HepG2 (cell line): Measurements from ENCODE around the gene LIPC. TPM values are rescaled to one million over a fixed set of nuclear protein-coding genes. Genes with fewer than 3 reads are reported as not detected.

Experiments
- CHD4 ChIP-seq: fragments of 200-600 bp; sonication (generic); IDR thresholded peaks from 2 replicates; pipeline ENCODE4 v1.7.0; 2017; ENCODE audit warnings: mild to moderate bottlenecking, low read length, borderline replicate concordance
- LCORL ChIP-seq, 2 experiments: fragments of 450-650 bp in 1 of 2; sonication (generic) in 1 of 2; formaldehyde crosslinking in 1 of 2; IDR thresholded peaks; 2 replicates each; pipeline versions ENCODE4 v1.5.0 to v1.6.1; 2017 to 2020; ENCODE audit warnings: antibody characterized with exemption in 1 of 2, missing genetic modification reagents in 1 of 2
- SKI ChIP-seq: fragments of 450-650 bp; IDR thresholded peaks from one replicate; pipeline ENCODE4 v1.6.1; 2018; ENCODE audit warnings: mild to moderate bottlenecking; ENCODE audit not compliant: partially characterized antibody
- THYN1 ChIP-seq: sonication (generic); formaldehyde crosslinking; IDR thresholded peaks from 2 replicates; pipeline ENCODE4 v1.8.1; 2023; ENCODE audit warnings: low read depth, mild to moderate bottlenecking, moderate library complexity, missing genetic modification reagents, borderline replicate concordance
- ZC3H13 ChIP-seq: sonication (generic); formaldehyde crosslinking; IDR thresholded peaks from 2 replicates; pipeline ENCODE4 v1.8.1; 2023; ENCODE audit warnings: mild to moderate bottlenecking, missing genetic modification reagents, moderate library complexity
- ZEB1 ChIP-seq: IDR thresholded peaks from 2 replicates; pipeline ENCODE4 v1.6.1; 2012; ENCODE audit warnings: mild to moderate bottlenecking, low read depth, inconsistent platforms; ENCODE audit not compliant: insufficient replicate concordance
- ZFP82 ChIP-seq: sonication (generic); formaldehyde crosslinking; IDR thresholded peaks from 2 replicates; pipeline ENCODE4 v1.5.1; 2020; ENCODE audit warnings: mild to moderate bottlenecking, missing genetic modification reagents, borderline replicate concordance
- ZIK1 ChIP-seq: sonication (generic); formaldehyde crosslinking; IDR thresholded peaks from 2 replicates; pipeline ENCODE4 v1.5.0; 2020; ENCODE audit warnings: mild to moderate bottlenecking, low read depth, missing genetic modification reagents, borderline replicate concordance
- ZNF251 ChIP-seq: sonication (generic); formaldehyde crosslinking; IDR thresholded peaks from 2 replicates; pipeline ENCODE4 v1.9.0; 2021; ENCODE audit warnings: mild to moderate bottlenecking, missing genetic modification reagents
- ZNF382 ChIP-seq: sonication (generic); formaldehyde crosslinking; IDR thresholded peaks from 2 replicates; pipeline ENCODE4 v1.5.0; 2020; ENCODE audit warnings: missing genetic modification reagents, mild to moderate bottlenecking, borderline replicate concordance
- polyA plus RNA-seq, 8 experiments: library from polyadenylated mRNA; depleted of rRNA in 3 of 8; stranded (reverse) in 7 of 8; unstranded in 1 of 8; fragments of >200 nt; fragmentation: Illumina TruSeq in 4 of 8; extraction: Trizol in 4 of 8; gene quantifications; 2 replicates each; pipeline versions ENCODE4 v1.2.1 to v1.2.3, GENCODE V29; 2011 to 2016; ENCODE audit warnings: low read depth in 4 of 8, missing spikeins in 1 of 8, mixed read lengths in 1 of 8; ENCODE audit not compliant: insufficient read depth in 1 of 8
- total RNA-seq, 5 experiments: library from RNA; depleted of rRNA; stranded (reverse); fragments of >200 nt; fragmentation: Illumina TruSeq; extraction: Trizol; gene quantifications; 2 replicates each; pipeline ENCODE4 v1.2.3, GENCODE V29; 2016; ENCODE audit warnings: low read depth in 1 of 5
- TF ChIP-seq, protein P1 (sequence below): sonication (generic); formaldehyde crosslinking; IDR thresholded peaks from 2 replicates; pipeline ENCODE4 v1.5.0; 2020; ENCODE audit warnings: missing genetic modification reagents
- TF ChIP-seq, protein P2 (sequence below): sonication (generic); formaldehyde crosslinking; IDR thresholded peaks from 2 replicates; pipeline ENCODE4 v1.5.1; 2020; ENCODE audit warnings: mild to moderate bottlenecking, missing genetic modification reagents, borderline replicate concordance
- TF ChIP-seq, protein P3 (sequence below): IDR thresholded peaks from 2 replicates; pipeline ENCODE4 v1.6.1; 2016; ENCODE audit warnings: low read depth, missing genetic modification reagents, missing compliant biosample characterization
- TF ChIP-seq, protein P4 (sequence below): sonication (generic); formaldehyde crosslinking; IDR thresholded peaks from 2 replicates; pipeline ENCODE4 v1.8.0; 2022; ENCODE audit warnings: mild to moderate bottlenecking, missing genetic modification reagents

LIPC gene
- total and polyA plus RNA-seq, 2 of the 13 experiments (the other 11 are each of a cell fraction or from before 2014, with no cell fraction given): 26.0 to 38.0 TPM

DNA sequence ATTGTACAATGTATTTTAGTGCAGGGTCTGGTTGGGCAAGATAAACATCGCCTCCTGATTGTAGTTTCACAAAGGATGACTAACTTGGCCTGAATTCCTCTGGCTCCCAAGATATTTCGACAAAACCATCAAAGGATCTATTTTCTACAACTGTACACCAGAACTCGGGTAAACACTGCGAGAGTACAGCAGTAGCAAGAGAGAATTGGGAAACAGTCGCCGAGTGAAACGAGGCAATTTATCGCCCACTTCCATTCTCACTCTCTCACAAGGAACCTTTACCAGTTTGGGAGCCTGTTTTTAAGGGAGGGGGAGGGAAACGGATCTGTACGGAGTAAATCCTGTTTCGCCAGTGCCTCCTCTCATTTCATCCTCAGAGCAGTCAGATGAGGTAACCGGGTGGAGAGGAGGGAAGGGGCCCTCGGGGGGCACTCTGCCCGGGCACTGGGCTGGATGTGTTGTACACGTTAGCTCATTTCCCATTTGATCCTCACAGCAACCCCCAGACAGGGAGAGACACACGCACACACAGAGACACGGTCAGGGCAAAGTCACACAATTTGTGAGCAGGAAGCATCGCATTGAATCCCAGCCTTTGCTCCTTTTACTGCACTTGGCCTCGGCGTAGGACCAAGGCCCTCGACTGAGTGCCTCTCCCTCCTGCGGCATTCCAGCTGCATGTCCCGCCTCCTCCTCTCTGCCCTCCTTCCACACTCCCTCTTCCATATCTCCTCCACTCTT lies 120.1 kb downstream of the LIPC start (continued):
- no peak for TF ChIP-seq ZNF382 (CRISPR knock-in tag)
- TF ChIP-seq ZIK1 (CRISPR knock-in tag): no peak
- TF ChIP-seq, protein P1, sequence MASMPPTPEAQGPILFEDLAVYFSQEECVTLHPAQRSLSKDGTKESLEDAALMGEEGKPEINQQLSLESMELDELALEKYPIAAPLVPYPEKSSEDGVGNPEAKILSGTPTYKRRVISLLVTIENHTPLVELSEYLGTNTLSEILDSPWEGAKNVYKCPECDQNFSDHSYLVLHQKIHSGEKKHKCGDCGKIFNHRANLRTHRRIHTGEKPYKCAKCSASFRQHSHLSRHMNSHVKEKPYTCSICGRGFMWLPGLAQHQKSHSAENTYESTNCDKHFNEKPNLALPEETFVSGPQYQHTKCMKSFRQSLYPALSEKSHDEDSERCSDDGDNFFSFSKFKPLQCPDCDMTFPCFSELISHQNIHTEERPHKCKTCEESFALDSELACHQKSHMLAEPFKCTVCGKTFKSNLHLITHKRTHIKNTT (CRISPR knock-in tag): no peak
- TF ChIP-seq CHD4: no peak
- TF ChIP-seq ZFP82 (CRISPR knock-in tag): no peak
- no peak for TF ChIP-seq ZNF251 (CRISPR knock-in tag)
- TF ChIP-seq LCORL (IDR thresholded peaks at IDR 0.05): no peak; the same call in 1 of the 2 replicates
- peak; percentile 61; the same call in 1 of the 2 replicates for TF ChIP-seq LCORL (CRISPR knock-in tag; IDR thresholded peaks at IDR 0.05)
- no peak for TF ChIP-seq ZC3H13
- TF ChIP-seq, protein P2, sequence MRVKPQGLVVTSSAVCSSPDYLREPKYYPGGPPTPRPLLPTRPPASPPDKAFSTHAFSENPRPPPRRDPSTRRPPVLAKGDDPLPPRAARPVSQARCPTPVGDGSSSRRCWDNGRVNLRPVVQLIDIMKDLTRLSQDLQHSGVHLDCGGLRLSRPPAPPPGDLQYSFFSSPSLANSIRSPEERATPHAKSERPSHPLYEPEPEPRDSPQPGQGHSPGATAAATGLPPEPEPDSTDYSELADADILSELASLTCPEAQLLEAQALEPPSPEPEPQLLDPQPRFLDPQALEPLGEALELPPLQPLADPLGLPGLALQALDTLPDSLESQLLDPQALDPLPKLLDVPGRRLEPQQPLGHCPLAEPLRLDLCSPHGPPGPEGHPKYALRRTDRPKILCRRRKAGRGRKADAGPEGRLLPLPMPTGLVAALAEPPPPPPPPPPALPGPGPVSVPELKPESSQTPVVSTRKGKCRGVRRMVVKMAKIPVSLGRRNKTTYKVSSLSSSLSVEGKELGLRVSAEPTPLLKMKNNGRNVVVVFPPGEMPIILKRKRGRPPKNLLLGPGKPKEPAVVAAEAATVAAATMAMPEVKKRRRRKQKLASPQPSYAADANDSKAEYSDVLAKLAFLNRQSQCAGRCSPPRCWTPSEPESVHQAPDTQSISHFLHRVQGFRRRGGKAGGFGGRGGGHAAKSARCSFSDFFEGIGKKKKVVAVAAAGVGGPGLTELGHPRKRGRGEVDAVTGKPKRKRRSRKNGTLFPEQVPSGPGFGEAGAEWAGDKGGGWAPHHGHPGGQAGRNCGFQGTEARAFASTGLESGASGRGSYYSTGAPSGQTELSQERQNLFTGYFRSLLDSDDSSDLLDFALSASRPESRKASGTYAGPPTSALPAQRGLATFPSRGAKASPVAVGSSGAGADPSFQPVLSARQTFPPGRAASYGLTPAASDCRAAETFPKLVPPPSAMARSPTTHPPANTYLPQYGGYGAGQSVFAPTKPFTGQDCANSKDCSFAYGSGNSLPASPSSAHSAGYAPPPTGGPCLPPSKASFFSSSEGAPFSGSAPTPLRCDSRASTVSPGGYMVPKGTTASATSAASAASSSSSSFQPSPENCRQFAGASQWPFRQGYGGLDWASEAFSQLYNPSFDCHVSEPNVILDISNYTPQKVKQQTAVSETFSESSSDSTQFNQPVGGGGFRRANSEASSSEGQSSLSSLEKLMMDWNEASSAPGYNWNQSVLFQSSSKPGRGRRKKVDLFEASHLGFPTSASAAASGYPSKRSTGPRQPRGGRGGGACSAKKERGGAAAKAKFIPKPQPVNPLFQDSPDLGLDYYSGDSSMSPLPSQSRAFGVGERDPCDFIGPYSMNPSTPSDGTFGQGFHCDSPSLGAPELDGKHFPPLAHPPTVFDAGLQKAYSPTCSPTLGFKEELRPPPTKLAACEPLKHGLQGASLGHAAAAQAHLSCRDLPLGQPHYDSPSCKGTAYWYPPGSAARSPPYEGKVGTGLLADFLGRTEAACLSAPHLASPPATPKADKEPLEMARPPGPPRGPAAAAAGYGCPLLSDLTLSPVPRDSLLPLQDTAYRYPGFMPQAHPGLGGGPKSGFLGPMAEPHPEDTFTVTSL: peak; percentile 50; the same call in 1 of the 2 replicates
- no peak for TF ChIP-seq SKI
- TF ChIP-seq, protein P3, sequence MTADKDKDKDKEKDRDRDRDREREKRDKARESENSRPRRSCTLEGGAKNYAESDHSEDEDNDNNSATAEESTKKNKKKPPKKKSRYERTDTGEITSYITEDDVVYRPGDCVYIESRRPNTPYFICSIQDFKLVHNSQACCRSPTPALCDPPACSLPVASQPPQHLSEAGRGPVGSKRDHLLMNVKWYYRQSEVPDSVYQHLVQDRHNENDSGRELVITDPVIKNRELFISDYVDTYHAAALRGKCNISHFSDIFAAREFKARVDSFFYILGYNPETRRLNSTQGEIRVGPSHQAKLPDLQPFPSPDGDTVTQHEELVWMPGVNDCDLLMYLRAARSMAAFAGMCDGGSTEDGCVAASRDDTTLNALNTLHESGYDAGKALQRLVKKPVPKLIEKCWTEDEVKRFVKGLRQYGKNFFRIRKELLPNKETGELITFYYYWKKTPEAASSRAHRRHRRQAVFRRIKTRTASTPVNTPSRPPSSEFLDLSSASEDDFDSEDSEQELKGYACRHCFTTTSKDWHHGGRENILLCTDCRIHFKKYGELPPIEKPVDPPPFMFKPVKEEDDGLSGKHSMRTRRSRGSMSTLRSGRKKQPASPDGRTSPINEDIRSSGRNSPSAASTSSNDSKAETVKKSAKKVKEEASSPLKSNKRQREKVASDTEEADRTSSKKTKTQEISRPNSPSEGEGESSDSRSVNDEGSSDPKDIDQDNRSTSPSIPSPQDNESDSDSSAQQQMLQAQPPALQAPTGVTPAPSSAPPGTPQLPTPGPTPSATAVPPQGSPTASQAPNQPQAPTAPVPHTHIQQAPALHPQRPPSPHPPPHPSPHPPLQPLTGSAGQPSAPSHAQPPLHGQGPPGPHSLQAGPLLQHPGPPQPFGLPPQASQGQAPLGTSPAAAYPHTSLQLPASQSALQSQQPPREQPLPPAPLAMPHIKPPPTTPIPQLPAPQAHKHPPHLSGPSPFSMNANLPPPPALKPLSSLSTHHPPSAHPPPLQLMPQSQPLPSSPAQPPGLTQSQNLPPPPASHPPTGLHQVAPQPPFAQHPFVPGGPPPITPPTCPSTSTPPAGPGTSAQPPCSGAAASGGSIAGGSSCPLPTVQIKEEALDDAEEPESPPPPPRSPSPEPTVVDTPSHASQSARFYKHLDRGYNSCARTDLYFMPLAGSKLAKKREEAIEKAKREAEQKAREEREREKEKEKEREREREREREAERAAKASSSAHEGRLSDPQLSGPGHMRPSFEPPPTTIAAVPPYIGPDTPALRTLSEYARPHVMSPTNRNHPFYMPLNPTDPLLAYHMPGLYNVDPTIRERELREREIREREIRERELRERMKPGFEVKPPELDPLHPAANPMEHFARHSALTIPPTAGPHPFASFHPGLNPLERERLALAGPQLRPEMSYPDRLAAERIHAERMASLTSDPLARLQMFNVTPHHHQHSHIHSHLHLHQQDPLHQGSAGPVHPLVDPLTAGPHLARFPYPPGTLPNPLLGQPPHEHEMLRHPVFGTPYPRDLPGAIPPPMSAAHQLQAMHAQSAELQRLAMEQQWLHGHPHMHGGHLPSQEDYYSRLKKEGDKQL: no peak
- TF ChIP-seq, protein P4, sequence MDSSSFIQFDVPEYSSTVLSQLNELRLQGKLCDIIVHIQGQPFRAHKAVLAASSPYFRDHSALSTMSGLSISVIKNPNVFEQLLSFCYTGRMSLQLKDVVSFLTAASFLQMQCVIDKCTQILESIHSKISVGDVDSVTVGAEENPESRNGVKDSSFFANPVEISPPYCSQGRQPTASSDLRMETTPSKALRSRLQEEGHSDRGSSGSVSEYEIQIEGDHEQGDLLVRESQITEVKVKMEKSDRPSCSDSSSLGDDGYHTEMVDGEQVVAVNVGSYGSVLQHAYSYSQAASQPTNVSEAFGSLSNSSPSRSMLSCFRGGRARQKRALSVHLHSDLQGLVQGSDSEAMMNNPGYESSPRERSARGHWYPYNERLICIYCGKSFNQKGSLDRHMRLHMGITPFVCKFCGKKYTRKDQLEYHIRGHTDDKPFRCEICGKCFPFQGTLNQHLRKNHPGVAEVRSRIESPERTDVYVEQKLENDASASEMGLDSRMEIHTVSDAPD (CRISPR knock-in tag): no peak
- no peak for TF ChIP-seq THYN1
- TF ChIP-seq ZEB1: no peak
